ENCODE data around the gene SLC22A31.

Gene SLC22A31

DNA sequence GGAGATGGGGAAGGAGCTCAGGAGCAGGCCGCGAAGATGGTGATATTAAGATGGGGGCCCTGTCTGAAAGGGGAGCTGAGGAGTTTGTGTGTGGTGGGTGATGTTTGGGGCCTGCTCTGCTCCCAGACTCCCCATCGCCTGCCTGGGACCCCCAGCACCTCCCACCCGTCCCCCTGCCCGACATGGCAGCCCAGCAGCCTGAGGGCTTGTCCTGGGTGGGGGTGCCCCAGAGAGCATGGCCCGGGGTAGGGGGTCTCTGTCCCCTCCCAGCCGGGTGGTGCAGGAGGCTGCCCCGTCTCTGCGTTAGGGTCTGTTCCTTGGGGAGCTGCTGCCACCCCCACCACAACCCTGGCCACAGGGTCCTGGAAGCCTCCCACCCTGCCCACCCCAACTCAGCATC is 23.6 kb downstream of the SLC22A31 start:
- TF ChIP-seq POLR2AphosphoS5 (IDR thresholded peaks at IDR 0.05; ENCODE audit: borderline replicate concordance, low read depth, low read length) = no peak
- TF ChIP-seq FOXP2 (optimal IDR thresholded peaks at IDR 0.05; ENCODE audit: control extremely low read depth, extremely low read length, insufficient read depth) = no peak
- no peak for TF ChIP-seq EZH2 (IDR thresholded peaks at IDR 0.05)
- Histone ChIP-seq H3K9me3 (ENCODE audit: low read depth, low read length) (no peaks in the 10 kb centered on the region), H3K9ac (ENCODE audit: insufficient read length) (no peak overlapping the region), H3K27ac (no peak overlapping the region), H3K36me3 (ENCODE audit: insufficient read depth, low read length) (no peaks in the 10 kb centered on the region), H3K4me3 (no peak overlapping the region)
- DNase-seq (ENCODE audit: low read depth, low spot score) = no peak

DNA sequence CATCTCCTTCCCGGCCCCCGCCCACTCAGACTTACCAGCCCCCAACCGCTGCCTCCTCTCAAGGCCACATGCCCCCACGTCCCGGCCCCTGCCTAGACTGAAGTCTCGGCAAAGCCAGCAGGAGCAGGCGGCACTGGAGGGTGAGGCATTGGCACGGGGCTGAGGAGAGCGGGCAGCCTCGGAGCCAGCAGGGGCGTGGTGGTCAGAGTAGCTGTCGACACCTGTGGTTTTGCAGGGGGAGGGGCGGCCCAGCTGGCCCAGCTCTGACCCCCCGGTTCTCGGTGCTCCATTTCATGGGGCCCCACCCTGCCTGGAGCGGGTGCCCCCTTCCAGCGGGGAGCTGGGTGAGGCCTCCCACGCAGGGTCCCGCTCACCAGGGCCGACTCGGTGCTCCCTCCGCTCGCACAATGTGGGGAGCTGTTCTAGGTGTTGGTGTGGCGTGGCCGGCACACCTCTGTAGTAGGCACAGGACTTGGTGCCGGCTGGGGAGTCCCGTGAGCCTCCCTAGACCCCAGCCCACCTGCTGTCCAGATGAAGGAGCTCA is 24.1 kb downstream of the SLC22A31 start:
- Histone ChIP-seq H3K27ac (no peak overlapping the region), H3K4me3 (no peak overlapping the region), H3K36me3 (ENCODE audit: insufficient read depth, low read length) (no peaks in the 10 kb centered on the region), H3K9ac (ENCODE audit: insufficient read length) (no peak overlapping the region), H3K9me3 (ENCODE audit: low read depth, low read length) (no peaks in the 10 kb centered on the region)
- DNase-seq (ENCODE audit: low read depth, low spot score) = no peak
- TF ChIP-seq EZH2 (IDR thresholded peaks at IDR 0.05) (no peak), POLR2AphosphoS5 (IDR thresholded peaks at IDR 0.05; ENCODE audit: borderline replicate concordance, low read depth, low read length) (no peak), FOXP2 (optimal IDR thresholded peaks at IDR 0.05; ENCODE audit: control extremely low read depth, extremely low read length, insufficient read depth) (no peak)

DNA sequence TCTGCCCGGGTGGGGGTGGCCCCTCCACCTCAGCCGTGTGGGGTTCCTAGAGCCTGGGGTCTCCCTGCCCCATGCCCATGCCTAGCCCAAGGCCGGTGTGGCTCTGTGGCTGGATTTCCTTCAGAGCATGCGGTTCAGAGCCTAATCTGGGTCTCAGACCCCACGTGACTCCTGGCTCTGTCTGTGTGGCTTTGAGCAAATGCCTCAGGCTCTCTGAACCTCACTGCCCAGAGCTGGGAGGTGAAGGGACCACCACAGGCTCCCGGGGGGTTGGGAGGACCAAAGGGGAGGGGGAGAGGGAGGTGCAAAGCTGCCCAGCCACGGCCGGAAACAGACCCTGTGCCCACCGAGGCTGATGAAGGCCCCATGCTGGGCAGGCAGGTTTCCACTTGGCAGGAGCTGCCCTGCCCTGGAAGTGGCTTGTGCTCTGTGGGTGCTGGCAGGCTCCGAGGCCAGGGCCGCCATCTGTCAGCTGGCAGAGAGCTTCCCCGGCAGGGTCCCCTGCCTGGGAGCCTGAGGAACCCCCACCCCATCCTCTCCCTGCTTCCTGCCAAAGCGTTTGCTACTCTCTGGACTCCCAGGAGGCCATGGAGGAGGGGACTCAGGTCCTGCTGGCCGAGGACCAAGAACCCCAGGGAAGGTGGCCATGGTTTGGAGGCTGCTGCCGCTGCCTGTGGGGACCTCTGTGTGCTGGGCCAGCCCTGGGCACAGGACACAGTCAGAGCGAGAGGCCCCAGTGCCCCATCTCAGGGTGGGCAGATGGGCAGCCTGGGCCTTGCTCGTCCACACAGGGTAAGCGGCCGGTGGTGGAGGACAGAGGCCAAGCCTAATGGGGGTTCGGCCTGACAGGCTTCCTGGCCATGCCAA is 24.8 kb downstream of the SLC22A31 start:
- no peak overlapping the region for H3K9ac ChIP-seq (ENCODE audit: insufficient read length)
- no peaks in the 10 kb centered on the region for H3K9me3 ChIP-seq (ENCODE audit: low read depth, low read length)
- H3K4me3 ChIP-seq = no peak overlapping the region
- no peak for DNase-seq (ENCODE audit: low read depth, low spot score)
- no peak for TF ChIP-seq FOXP2 (optimal IDR thresholded peaks at IDR 0.05; ENCODE audit: control extremely low read depth, extremely low read length, insufficient read depth)
- TF ChIP-seq POLR2AphosphoS5 (IDR thresholded peaks at IDR 0.05; ENCODE audit: borderline replicate concordance, low read depth, low read length) = no peak
- TF ChIP-seq EZH2 (IDR thresholded peaks at IDR 0.05) = no peak
- no peaks in the 10 kb centered on the region for H3K36me3 ChIP-seq (ENCODE audit: insufficient read depth, low read length)
- no peak overlapping the region for H3K27ac ChIP-seq

DNA sequence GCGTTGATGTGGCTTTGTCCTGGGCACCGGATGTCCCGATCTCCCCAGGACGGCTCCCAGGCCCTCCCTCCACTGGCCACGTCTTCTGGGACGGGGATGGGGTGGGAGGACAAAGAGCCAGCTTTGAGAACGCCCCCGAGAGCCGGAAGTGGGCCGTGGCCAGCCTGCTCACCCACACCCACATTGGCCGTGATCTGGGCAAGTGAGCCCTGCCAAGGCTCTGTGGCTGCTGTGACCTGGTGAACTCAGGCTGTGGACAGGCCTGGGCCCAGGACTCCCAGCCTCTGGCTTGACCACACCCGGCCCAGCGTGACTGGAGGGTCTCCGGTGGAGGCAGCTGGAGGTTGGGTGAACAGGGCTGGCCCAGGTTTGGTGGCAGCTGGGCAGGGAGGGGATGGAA is 25.5 kb downstream of the SLC22A31 start:
- Histone ChIP-seq H3K27ac (no peak overlapping the region), H3K36me3 (ENCODE audit: insufficient read depth, low read length) (no peaks in the 10 kb centered on the region), H3K4me3 (no peak overlapping the region), H3K9ac (ENCODE audit: insufficient read length) (no peak overlapping the region), H3K9me3 (ENCODE audit: low read depth, low read length) (no peaks in the 10 kb centered on the region)
- DNase-seq (ENCODE audit: low read depth, low spot score) = no peak
- TF ChIP-seq POLR2AphosphoS5 (IDR thresholded peaks at IDR 0.05; ENCODE audit: borderline replicate concordance, low read depth, low read length) (no peak), EZH2 (IDR thresholded peaks at IDR 0.05) (no peak), FOXP2 (optimal IDR thresholded peaks at IDR 0.05; ENCODE audit: control extremely low read depth, extremely low read length, insufficient read depth) (no peak)

DNA sequence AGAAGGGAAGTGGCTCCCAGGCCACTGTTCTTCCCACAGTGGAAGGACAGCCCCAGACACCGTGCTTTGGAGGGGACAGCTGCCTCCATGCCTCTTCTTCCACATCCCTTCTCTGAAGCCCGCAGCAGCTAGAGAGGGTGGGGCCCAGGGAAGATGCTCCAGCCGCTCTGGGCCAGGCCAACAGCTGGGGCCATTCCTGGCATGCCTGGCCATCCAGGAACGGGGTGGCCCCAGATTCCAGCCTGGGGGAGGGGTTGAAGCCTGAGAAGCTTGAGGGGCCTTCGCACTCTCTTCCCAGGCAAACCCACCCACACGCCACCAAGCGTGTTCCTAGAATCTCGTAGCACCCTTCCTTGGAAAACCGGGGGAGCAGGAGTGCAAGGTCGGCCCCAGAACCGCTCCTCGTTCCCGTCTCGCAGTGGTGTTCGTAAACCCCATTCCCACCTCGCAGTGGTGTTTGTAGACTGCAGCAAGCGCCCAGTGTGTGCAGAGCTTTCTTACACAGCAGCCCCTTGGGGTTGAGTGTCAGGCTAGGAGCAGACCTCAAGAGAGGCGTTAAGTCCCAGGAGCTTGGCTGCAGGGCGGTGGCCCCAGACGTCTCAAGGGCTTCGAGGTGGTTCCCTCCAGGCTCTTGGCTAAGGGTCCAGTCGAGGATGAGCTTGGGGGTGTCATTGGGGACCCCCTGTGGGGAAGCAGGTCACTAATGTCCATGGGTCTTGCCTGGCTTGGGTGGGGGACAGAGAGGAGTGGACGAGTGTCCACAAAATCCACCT is 26.1 kb downstream of the SLC22A31 start:
- H3K4me3 ChIP-seq = no peak overlapping the region
- no peak overlapping the region for H3K27ac ChIP-seq
- H3K9me3 ChIP-seq (ENCODE audit: low read depth, low read length) = no peaks in the 10 kb centered on the region
- no peak for DNase-seq (ENCODE audit: low read depth, low spot score)
- H3K9ac ChIP-seq (ENCODE audit: insufficient read length) = no peak overlapping the region
- no peak for TF ChIP-seq POLR2AphosphoS5 (IDR thresholded peaks at IDR 0.05; ENCODE audit: borderline replicate concordance, low read depth, low read length)
- TF ChIP-seq FOXP2 (optimal IDR thresholded peaks at IDR 0.05; ENCODE audit: control extremely low read depth, extremely low read length, insufficient read depth) = no peak
- TF ChIP-seq EZH2 (IDR thresholded peaks at IDR 0.05) = no peak
- H3K36me3 ChIP-seq (ENCODE audit: insufficient read depth, low read length) = no peaks in the 10 kb centered on the region

DNA sequence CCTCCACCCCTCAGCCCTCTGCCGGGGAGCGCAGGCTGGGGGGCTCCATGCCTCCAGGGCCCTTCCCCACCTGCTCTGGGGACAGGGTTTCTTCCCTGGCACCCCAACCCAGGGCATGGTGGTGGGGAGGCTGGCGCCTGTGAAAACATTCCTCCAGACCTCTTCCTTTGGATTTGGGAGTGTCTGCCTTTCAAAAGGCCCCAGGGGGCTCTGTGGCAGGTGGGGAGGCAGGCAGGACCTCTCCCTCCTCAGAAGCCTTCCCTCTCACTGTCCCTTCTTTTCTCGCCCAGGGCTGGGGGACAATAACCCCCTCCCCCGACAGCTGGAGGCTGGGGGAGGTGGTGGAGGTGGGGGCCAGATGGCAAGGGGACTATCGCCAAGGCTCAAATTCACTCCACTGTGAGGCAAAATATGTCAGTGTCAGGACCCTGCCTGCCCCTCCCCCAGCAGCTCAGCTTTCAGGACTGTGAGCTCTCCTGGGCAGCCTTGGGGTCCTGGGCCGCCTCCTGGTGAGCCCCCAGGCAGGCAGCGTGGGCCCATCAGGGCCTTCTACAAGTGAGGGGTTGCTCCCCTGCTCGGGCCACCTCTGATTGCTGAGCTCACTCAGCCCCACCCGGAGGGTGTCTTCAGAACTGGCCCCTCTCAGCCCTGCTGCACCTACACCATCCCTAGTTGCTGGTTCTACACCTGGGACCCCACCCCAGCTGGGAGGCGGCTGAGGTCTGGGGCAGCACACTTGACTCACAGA is 27.0 kb downstream of the SLC22A31 start:
- no peak overlapping the region for H3K4me3 ChIP-seq
- TF ChIP-seq POLR2AphosphoS5 (IDR thresholded peaks at IDR 0.05; ENCODE audit: borderline replicate concordance, low read depth, low read length) = no peak
- TF ChIP-seq EZH2 (IDR thresholded peaks at IDR 0.05) = no peak
- no peak for TF ChIP-seq FOXP2 (optimal IDR thresholded peaks at IDR 0.05; ENCODE audit: control extremely low read depth, extremely low read length, insufficient read depth)
- no peaks in the 10 kb centered on the region for H3K36me3 ChIP-seq (ENCODE audit: insufficient read depth, low read length)
- H3K9ac ChIP-seq (ENCODE audit: insufficient read length) = no peak overlapping the region
- H3K9me3 ChIP-seq (ENCODE audit: low read depth, low read length) = no peaks in the 10 kb centered on the region
- no peak for DNase-seq (ENCODE audit: low read depth, low spot score)
- H3K27ac ChIP-seq = no peak overlapping the region

DNA sequence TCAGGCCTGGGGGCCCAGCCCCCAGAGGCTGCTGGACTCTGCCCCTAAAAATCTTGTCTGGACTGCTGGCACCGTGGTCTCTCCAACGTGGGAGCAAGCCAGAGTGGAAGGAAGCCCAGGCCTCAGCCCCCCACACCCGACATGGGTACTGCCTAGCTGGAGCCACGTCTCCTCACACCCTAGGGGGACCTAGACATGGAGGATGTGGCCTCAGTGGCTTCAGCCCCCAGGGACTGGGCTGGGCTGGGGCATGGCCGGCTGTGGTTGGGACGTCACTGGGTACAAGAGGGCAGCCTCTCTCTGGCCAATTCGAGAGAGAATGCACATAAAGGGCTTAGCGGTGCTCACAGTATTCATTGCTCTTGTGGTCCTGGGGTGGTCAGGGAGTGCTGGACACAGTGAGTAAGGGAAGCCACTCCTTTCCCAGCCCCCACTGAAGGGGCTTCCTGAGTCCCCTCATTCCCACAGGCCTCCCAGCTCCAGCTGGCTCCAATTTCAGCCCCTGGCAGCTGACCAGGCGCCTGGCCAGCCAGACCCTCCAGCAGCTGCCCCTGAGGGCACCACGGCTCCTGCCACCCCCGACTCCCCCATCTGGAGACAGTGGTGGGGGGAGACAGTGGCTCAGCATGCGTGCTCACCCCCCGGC is 27.7 kb downstream of the SLC22A31 start:
- Histone ChIP-seq H3K9me3 (ENCODE audit: low read depth, low read length) (no peaks in the 10 kb centered on the region), H3K9ac (ENCODE audit: insufficient read length) (no peak overlapping the region), H3K4me3 (no peak overlapping the region), H3K36me3 (ENCODE audit: insufficient read depth, low read length) (no peaks in the 10 kb centered on the region), H3K27ac (no peak overlapping the region)
- DNase-seq (ENCODE audit: low read depth, low spot score) = no peak
- TF ChIP-seq POLR2AphosphoS5 (IDR thresholded peaks at IDR 0.05; ENCODE audit: borderline replicate concordance, low read depth, low read length) (no peak), EZH2 (IDR thresholded peaks at IDR 0.05) (no peak)

Measured in SK-N-MC (cell line).